Small intestine (tissue), 16 donors: ENCODE data around the gene CCDC142. TPM values are rescaled to one million over a fixed set of nuclear protein-coding genes. Genes with fewer than 3 reads are reported as not detected.
A peak's percentile ranks its signal among the peaks of the same experiment; 100 is the strongest.

Experiments
- DNase-seq, 2 donors: peaks; one replicate each; pipeline versions ENCODE4 v3.0.0 to v3.0.0-alpha.2; 2013
- FAIRE-seq: peaks from 2 replicates; lab custom pipeline; 2012; peaks lifted over from hg19 to GRCh38; lab: Jason Lieb, UNC
- H3K27ac ChIP-seq, 3 donors: one replicate each; pipeline ENCODE4 v1.5.1; 2013; ENCODE audit warnings: low read length in 2 of 3, mild to moderate bottlenecking in 2 of 3, control low read depth in 1 of 3, inconsistent platforms in 1 of 3, low read depth in 1 of 3, moderate library complexity in 1 of 3
- H3K27me3 ChIP-seq, 3 donors: one replicate each; pipeline ENCODE4 v1.6.1; 2013; ENCODE audit warnings: low read length in 3 of 3, inconsistent platforms in 1 of 3; ENCODE audit not compliant: control insufficient read depth in 3 of 3, insufficient read depth in 3 of 3
- H3K36me3 ChIP-seq, 3 donors: one replicate each; pipeline ENCODE4 v1.6.1; 2013; ENCODE audit warnings: low read length in 3 of 3, inconsistent platforms in 1 of 3, low read depth in 1 of 3, mild to moderate bottlenecking in 1 of 3, moderate library complexity in 1 of 3; ENCODE audit not compliant: control insufficient read depth in 3 of 3, insufficient read depth in 2 of 3
- H3K4me1 ChIP-seq, 3 donors: one replicate each; pipeline ENCODE4 v1.6.1; 2013; ENCODE audit warnings: low read length in 2 of 3, inconsistent platforms in 1 of 3, low read depth in 1 of 3, mild to moderate bottlenecking in 1 of 3, moderate library complexity in 1 of 3; ENCODE audit not compliant: control insufficient read depth in 3 of 3, insufficient read depth in 2 of 3
- H3K4me3 ChIP-seq, 3 donors: one replicate each; pipeline ENCODE4 v1.5.1; 2013; ENCODE audit warnings: low read length in 3 of 3, control low read depth in 1 of 3, inconsistent platforms in 1 of 3, low read depth in 1 of 3, mild to moderate bottlenecking in 1 of 3, moderate library complexity in 1 of 3
- H3K9me3 ChIP-seq, 2 donors: one replicate each; pipeline ENCODE4 v1.6.1; 2013; ENCODE audit warnings: low read depth in 1 of 2, low read length in 1 of 2; ENCODE audit not compliant: control insufficient read depth in 2 of 2, insufficient read depth in 1 of 2
- WGBS, 3 donors: extraction: QIAGEN DNeasy Blood & Tissue Kit; methylation state at CpG; one replicate each; pipeline ENCODE4 v1.1.7; 2013; 5-methylcytosine and 5-hydroxymethylcytosine counted together
- long read RNA-seq, 10 donors: transcript quantifications; one replicate each; lab custom pipeline, GENCODE V29; 2026
- polyA plus RNA-seq, 4 donors: library from polyadenylated mRNA; stranded (reverse) in 3 of 4; unstranded in 1 of 4; fragments of 200-250 nt in 3 of 4; fragments of 120-200 nt in 1 of 4; gene quantifications; one replicate each; pipeline versions ENCODE4 v1.2.1 to v1.2.3, GENCODE V29; 2013
- donor health status: healthy with polysubstance abuse.
- donor health status: control.
- donor health status: control.
- donor health status: Bipolar disorder and iron deficiency.
- donor health status: healthy.

Gene CCDC142
- polyA plus RNA-seq, result 10 to 100 TPM in 2 of 4 donors, 1 to 10 TPM in 2; 4.1 to 21.0 (median 8.4) TPM
- long read RNA-seq, donor 1, result 0 reads
- long read RNA-seq, donor 2, result 0 reads
- long read RNA-seq, donor 3, result 0 reads
- long read RNA-seq, donor 4, result 0 reads
- long read RNA-seq, donor 5, result 0 reads
- long read RNA-seq, donor 6, partial matches to known transcripts, result 0 of 1 reads
- long read RNA-seq, donor 6, other reads (novel, unspliced or antisense), result 0 of 1 reads
- long read RNA-seq, donor 7, result 0 reads
- long read RNA-seq, donor 8, result 0 reads
- long read RNA-seq, donor 9, result 0 reads
- long read RNA-seq, donor 10, result 0 reads

DNA sequence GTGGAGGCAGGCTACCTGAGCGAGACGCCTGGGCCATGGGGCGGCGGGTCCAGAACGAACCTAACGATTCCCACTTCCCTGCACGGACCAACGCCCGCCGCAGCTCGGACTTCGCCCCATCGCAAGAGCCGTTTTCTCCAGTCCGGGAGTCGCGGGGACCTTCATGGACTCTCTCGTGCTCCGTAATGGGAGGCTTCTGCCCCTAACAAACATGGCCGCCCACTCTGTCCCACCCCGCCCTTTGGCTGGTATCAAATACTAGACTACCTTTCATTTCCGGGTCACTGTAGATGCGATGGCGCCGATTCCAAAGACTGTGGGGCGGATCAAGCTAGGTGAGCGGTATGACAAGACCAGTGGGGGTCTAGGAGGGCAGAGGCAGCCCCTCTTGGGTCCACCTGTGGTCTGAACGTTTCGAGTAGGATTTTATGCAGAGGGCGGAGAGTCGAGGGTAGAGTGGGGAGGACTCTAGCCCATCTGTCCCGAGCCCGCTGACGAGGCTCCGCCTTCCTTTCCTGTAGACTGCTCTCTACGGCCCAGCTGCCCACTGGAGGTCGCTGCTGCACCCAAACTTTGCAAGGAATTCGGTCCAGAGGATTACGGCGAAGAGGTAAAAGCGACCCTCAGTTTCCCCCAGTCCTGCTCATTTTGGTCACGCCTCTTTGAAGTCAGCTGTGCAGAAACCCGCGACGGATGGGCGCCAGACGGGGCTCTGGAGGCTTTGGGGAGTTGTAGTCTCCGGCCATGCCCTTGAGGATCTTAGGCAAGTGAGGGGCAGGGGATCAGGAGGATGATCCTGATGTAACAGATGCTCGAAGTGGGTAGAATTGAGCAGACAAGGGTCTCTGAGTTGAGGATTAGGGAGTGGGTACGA is at the start of gene CCDC142, which contains the start of gene TTC31:
Gene CCDC142, minus strand, starts transcription at position 198 of the 874 bp plus-strand sequence. Its CDS starts 161 bp downstream, at position 37.
Gene TTC31, plus strand, starts transcription at position 281 of the 874 bp plus-strand sequence. Its CDS starts 15 bp downstream, at position 296.
- Histone ChIP-seq H3K4me3 (peak within 1 kb of the TSS; percentile 81 to 90 (median 85)), H3K9me3 (no peaks in the 10 kb centered on the region), H3K27me3 (no peaks in the 10 kb centered on the region), H3K4me1 (peaks cover 0 to 25% (median 2%) of the 10 kb centered on the region in 3 donors), H3K36me3 (peaks cover 0 to 58% (median 2%) of the 10 kb centered on the region in 3 donors), H3K27ac (peak within 1 kb of the TSS; percentile 86 to 96 (median 87))
- DNase-seq (peak; percentile 99), FAIRE-seq (no peak)
- WGBS, 3 donors, result 0 to 1% (median 1%) methylated on average over 47 to 50 of the region's 50 CpGs

GRCh38 chr2:74532222-74532621 is 49.4 kb upstream of the CCDC142 start:
- Histone ChIP-seq H3K27ac (no peak overlapping the region), H3K4me1 (peaks cover 0 to 13% (median 5%) of the 10 kb centered on the region in 3 donors), H3K36me3 (peaks cover 3 to 30% (median 5%) of the 10 kb centered on the region in 3 donors), H3K9me3 (no peaks in the 10 kb centered on the region), H3K4me3 (no peak overlapping the region), H3K27me3 (peaks cover 0 to 14% (median 0%) of the 10 kb centered on the region in 3 donors)
- FAIRE-seq (no peak), DNase-seq (peak; percentile 56 to 57)

- Histone ChIP-seq H3K4me1 (peaks cover 0 to 13% (median 5%) of the 10 kb centered on the region in 3 donors), H3K36me3 (peaks cover 3 to 35% (median 5%) of the 10 kb centered on the region in 3 donors), H3K27me3 (peaks cover 0 to 9% (median 0%) of the 10 kb centered on the region in 3 donors), H3K9me3 (peaks cover 0 to 2% of the 10 kb centered on the region in 2 donors), H3K4me3 (no peak overlapping the region), H3K27ac (no peak overlapping the region)
- FAIRE-seq, result no peak
- no peak for DNase-seq
- 87 to 93% (median 92%) methylated on average over 7 of the region's 7 CpGs for WGBS, 3 donors
Measured at GRCh38 chr2:74531666-74532065, 48.9 kb upstream of the CCDC142 start.

- Histone ChIP-seq H3K27me3 (peaks cover 0 to 1% (median 0%) of the 10 kb centered on the region in 3 donors), H3K4me1 (peaks cover 0 to 19% (median 5%) of the 10 kb centered on the region in 3 donors), H3K4me3 (peak overlapping the region; percentile 65 to 96 (median 83)), H3K9me3 (peaks cover 0 to 6% of the 10 kb centered on the region in 2 donors), H3K27ac (peak overlapping the region; percentile 28 to 94 (median 82)), H3K36me3 (peaks cover 3 to 45% (median 5%) of the 10 kb centered on the region in 3 donors)
- no peak for FAIRE-seq
- DNase-seq, result peak; percentile 62 to 73
- 1 to 3% (median 2%) methylated on average over 54 of the region's 54 CpGs for WGBS, 3 donors
Measured at GRCh38 chr2:74530239-74531187, 47.7 kb upstream of the CCDC142 start.

DNA sequence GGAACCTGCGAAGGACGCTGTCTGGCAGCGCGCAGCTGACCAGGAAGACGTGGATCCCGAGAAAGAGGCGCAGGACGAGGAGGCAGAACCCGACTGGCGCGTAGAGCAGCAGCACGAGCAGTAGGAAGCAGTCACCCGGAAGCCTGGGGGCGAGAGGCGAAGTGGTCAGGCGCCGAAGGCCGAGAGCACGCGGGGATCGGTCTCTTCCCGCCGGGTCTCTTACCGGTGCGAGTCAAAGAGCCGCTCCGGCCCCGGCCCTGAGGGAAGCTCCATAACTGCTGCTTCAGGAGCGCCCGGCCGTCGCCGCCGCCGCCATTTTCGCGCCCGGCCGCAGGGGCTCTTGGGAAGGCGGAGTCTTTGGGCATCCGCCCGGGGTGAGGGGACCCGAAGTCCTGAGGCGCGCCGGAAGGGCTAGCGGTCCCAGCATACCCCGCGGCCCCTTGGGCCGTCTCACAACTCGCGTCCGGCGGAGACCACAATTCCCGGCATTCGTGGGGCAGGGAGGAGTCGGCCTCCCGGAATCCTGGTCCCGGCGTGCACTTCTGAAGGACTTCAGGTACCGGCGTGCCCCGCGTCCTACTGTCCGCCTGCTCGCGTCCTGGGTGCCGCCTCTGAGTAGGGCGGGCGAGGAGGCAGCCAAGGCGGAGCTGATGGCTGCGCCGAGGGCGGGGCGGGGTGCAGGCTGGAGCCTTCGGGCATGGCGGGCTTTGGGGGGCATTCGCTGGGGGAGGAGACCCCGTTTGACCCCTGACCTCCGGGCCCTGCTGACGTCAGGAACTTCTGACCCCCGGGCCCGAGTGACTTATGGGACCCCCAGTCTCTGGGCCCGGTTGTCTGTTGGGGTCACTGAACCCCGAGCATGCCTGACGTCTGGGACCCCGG is 46.8 kb upstream of the CCDC142 start, which contains the start of the genes AUP1 and HTRA2:
Gene AUP1, minus strand, starts transcription at position 350 of the 882 bp plus-strand sequence. Its CDS starts 77 bp downstream, at position 273.
Gene HTRA2, plus strand, starts transcription at position 577 of the 882 bp plus-strand sequence. Its CDS starts 74 bp downstream, at position 651.
- FAIRE-seq (no peak), DNase-seq (peak; percentile 99)
- Histone ChIP-seq H3K4me1 (peaks cover 0 to 24% (median 5%) of the 10 kb centered on the region in 3 donors), H3K27ac (peak within 1 kb of the TSS; percentile 80 to 94 (median 82)), H3K9me3 (peaks cover 0 to 6% of the 10 kb centered on the region in 2 donors), H3K36me3 (peaks cover 3 to 48% (median 5%) of the 10 kb centered on the region in 3 donors), H3K27me3 (no peaks in the 10 kb centered on the region), H3K4me3 (peak within 1 kb of the TSS; percentile 65 to 96 (median 83))
- WGBS, 3 donors, result 0 to 1% (median 0%) methylated on average over 52 to 87 of the region's 87 CpGs

DNA sequence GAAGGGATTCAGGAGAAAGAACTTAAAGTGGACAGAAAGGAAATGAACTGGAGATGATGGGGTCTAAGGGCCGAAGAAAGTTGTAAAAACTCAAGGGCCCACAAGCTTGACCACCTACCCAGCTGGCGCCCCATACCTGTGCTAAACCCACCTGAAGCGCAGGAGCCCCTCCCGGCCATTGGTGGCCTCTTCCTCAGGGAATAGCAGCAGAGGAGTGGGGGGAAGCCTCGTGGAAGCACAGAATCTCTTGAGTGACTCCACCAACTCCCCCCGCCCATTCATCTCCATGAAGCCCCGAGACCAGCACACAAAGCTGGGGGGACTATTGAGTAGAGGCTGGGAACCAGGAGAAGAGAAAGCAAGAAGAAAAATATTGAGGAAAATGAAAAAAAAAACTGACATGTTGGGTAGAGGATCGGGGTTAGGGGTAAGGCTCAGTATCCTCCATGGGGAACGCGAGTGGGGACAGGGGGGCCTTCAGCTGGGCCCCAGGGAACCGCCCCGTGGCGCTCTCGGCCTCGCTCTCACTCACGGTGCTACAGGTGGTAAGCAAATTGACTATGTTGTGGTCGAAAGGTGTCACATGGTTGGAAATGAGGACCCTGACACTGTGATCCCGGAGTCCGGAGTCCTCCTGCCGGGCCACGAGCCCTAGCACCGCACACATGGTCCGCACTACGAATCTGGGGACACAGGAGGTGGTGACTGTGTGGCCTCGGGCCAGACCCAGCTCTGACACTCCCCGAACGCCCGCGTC is 46.0 kb upstream of the CCDC142 start:
- Histone ChIP-seq H3K9me3 (peaks cover 0 to 6% of the 10 kb centered on the region in 2 donors), H3K4me3 (peak overlapping the region; percentile 65 to 96 (median 83)), H3K4me1 (peaks cover 0 to 24% (median 5%) of the 10 kb centered on the region in 3 donors), H3K27me3 (no peaks in the 10 kb centered on the region), H3K36me3 (peaks cover 3 to 46% (median 5%) of the 10 kb centered on the region in 3 donors), H3K27ac (peak overlapping the region; percentile 79 to 94 (median 80))
- FAIRE-seq (no peak), DNase-seq (no peak)
- 12 to 15% (median 14%) methylated on average over 26 to 29 of the region's 29 CpGs for WGBS, 3 donors
